ENCODE data around the gene C1S.

- no peak for TF ChIP-seq EZH2phosphoT487 (IDR thresholded peaks at IDR 0.05; ENCODE audit: insufficient read depth, low read depth)
- TF ChIP-seq EZH2 (IDR thresholded peaks at IDR 0.05; ENCODE audit: insufficient read depth, poor library complexity, severe bottlenecking) = no peak
These were observed 15.0 kb downstream of the C1S start for GRCh38 chr12:7075518-7075917.
